ENCODE data around the gene EHD2.
A peak's percentile ranks its signal among the peaks of the same experiment; 100 is the strongest.
"Not testable (repeated sequence)": the region's sequence is repeated elsewhere in the genome, so short reads cannot be mapped to it uniquely, and the experiment has no call there.

The EHD2 gene

DNA sequence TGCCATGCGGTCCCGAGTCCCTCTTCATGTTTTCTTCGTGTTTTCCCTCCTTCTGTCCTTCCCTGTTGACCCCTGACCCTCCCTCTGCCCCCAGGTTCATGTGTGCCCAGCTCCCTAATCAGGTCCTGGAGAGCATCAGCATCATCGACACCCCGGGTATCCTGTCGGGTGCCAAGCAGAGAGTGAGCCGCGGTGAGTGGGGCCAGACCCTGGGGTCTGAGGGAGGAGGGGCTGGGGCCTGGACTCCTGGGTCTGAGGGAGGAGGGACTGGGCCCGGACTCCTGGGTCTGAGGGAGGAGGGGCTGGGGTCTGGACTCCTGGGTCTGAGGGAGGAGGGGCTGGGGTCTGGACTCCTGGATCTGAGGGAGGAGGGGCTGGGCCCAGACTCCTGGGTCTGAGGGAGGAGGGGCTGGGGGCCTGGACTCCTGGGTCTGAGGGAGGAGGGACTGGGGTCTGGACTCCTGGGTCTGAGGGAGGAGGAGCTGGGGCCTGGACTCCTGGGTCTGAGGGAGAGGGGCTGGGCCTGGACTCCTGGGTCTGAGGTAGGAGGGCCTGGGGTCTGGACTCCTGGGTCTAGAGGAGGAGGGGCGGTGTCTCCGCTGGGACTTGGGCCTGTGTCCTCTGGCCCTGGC, 5.3 kb downstream of the EHD2 start:
- DNase-seq, result not testable (repeated sequence)

GRCh38 chr19:47719047-47719859, 6.0 kb downstream of the EHD2 start:
- DNase-seq, result peak; percentile 100

- DNase-seq, result no peak
Observed at GRCh38 chr19:47720669-47721422, 7.6 kb downstream of the EHD2 start.

GRCh38 chr19:47723581-47723940, 10.3 kb downstream of the EHD2 start:
- DNase-seq, result peak; percentile 91

DNA sequence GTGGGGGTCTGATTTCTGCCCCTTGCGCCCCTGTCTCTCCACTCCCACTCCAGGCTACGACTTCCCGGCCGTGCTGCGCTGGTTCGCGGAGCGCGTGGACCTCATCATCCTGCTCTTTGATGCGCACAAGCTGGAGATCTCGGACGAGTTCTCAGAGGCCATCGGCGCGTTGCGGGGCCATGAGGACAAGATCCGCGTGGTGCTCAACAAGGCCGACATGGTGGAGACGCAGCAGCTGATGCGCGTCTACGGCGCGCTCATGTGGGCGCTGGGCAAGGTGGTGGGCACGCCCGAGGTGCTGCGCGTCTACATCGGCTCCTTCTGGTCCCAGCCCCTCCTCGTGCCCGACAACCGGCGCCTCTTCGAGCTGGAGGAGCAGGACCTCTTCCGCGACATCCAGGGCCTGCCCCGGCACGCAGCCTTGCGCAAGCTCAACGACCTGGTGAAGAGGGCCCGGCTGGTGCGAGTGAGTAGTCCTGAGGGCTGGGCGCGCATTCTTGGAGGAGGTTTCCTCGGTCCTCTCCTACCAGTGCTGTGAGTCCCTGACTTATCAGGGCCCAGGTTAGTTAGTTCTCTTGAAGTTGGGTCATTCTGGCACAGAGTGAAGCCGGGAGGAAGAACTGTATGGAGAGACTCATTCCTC, 12.7 kb downstream of the EHD2 start:
- DNase-seq, result no peak

GRCh38 chr19:47726467-47726866, 13.2 kb downstream of the EHD2 start:
- peak; percentile 67 for DNase-seq

DNA sequence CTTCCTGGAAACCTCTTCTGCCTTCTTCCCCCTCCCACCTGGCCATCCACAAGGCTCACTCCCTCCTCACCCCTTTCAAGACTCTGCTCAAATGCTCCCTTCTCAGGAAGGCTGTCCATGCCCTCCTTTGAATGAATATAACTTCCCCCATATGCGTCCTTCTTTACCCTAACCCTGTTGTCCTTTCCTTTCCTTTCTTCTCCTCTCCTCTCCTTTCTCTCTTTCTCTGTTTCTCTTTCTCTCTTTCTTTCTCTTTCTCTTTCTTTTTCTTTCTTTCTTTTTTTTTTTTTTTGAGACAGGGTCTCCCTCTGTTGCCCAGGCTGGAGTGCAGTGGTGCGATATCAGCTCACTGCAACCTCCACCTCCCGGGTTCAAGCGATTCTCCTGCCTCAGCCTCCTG, 15.1 kb downstream of the EHD2 start:
- DNase-seq, result not testable (repeated sequence)

DNA sequence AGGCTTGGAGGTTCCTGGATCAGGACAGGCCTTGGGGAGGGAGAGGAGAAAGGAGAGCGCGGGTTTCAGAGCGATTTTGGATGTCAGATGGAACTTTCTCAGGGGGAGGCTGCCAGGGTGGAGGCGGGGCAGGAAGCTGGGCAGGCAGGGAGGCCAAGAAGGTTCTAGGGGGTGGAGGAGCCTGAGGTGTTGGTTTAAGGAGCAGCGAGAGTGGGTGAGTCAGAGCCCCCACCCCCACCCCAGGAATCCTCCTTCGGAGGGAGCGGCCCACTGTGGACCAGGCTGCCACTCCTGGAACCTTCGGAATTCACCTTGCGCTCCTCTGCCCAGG, 16.2 kb downstream of the EHD2 start:
- peak; percentile 88 for DNase-seq

DNA sequence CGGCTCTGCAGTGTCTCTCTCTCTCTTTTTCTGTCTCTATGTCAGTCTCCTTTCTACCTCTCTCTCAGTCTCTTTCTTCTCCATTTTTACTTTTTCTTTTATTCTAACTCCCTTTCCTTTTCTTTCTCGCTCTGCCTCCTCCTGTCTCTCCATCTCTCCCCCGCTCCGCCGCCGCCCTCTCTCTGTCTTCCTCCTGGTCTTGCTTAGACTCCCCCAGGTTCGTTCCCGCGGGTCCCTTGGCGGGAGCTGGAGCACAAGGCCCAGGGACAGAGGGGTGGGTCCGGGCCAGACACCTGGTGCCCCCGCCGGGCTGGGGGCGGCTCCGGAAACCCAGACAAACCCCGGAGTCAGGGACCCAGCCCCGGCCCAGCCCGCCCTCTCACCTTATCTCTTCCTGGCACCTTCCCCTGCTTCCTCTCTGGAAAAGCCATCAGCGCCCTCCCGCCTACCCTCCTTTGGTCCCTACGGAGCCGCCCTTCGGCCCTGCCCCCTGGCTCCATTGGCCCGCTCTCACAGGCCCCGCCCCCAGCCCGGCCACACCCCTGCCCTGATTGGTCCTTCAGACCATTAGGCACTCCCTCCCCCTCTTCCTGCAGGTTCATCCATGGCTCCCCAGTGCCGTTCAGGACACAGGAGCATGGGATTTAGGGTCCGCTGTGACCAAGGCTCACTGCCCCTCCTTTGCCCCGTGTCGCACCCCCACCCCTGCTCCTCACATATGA, 16.7 kb downstream of the EHD2 start:
- no peak for DNase-seq

- DNase-seq, result no peak
Observed at GRCh38 chr19:47730521-47730889, 17.3 kb downstream of the EHD2 start.

- DNase-seq, result no peak
Observed at GRCh38 chr19:47730910-47731309, 17.7 kb downstream of the EHD2 start.

DNA sequence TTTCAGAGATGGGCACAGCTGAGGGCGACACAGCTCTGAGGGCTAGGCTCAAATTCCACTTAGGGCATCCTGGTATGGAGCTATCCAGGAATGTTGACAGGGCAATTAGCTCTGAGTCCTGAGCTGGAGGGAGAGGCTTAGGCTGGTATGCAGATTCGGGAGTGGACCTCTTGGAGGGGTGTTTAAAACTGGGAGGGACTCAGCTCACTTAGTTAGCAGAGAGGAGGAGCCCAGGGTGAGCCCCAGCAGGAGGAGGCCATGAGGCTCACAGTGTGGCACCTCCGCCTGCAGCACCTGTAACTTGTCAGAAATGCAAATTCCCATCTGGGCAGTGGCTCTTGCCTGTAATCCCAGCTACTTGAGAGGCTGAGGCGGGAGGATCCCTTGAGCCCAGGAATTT, 21.9 kb downstream of the EHD2 start:
- DNase-seq, result no peak

DNA sequence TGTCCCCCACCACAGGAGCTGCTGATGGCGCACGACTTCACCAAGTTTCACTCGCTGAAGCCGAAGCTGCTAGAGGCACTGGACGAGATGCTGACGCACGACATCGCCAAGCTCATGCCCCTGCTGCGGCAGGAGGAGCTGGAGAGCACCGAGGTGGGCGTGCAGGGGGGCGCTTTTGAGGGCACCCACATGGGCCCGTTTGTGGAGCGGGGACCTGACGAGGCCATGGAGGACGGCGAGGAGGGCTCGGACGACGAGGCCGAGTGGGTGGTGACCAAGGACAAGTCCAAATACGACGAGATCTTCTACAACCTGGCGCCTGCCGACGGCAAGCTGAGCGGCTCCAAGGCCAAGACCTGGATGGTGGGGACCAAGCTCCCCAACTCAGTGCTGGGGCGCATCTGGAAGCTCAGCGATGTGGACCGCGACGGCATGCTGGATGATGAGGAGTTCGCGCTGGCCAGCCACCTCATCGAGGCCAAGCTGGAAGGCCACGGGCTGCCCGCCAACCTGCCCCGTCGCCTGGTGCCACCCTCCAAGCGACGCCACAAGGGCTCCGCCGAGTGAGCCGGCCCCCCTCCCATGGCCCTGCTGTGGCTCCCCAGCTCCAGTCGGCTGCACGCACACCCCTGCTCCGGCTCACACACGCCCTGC, 27.8 kb downstream of the EHD2 start:
- DNase-seq, result no peak

DNA sequence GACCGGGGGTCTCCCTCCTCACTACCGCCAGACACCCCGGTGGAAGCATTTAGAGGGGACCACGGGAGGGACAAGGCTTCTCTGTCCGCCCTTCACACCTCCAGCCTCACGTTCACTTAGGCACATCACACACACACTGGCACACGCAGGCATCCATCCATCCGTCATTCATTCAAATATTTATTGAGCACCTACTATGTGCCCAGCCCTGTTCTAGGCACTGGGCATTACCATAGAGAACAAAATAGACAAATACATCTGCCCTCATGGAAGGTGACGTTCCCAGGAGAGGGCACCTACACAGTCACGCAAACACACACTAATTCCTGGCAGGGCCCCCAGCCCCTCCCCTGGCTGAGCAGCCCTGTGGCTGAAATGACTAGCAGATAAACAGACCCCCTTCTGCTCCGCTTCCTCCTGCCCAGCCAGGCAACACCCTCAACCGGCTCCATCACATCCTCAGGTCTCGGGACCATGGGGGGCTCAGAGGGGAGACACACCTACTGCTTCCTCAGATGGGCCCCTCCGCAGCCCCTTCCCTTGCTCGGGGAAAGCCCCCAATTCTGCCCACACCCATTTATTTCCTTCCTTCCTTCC, 28.4 kb downstream of the EHD2 start:
- DNase-seq, result no peak

DNA sequence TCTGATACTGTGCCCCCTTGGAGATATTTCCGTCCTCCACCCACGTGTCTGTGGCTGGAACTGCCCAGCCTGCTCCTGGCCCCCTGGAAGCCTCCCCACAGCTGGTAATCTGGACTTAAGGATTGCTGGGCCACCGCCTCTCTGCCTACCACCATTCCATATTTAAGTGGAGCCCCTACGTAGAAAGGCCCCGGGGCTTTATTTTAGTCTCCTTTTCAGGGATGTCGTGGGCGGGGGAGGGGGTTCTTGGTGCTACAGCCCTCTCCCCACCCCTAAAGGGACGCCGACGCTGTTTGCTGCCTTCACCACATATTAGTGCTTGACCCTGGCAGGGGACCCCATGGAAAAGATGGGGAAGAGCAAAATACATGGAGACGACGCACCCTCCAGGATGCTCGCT, 29.4 kb downstream of the EHD2 start:
- no peak for DNase-seq

DNA sequence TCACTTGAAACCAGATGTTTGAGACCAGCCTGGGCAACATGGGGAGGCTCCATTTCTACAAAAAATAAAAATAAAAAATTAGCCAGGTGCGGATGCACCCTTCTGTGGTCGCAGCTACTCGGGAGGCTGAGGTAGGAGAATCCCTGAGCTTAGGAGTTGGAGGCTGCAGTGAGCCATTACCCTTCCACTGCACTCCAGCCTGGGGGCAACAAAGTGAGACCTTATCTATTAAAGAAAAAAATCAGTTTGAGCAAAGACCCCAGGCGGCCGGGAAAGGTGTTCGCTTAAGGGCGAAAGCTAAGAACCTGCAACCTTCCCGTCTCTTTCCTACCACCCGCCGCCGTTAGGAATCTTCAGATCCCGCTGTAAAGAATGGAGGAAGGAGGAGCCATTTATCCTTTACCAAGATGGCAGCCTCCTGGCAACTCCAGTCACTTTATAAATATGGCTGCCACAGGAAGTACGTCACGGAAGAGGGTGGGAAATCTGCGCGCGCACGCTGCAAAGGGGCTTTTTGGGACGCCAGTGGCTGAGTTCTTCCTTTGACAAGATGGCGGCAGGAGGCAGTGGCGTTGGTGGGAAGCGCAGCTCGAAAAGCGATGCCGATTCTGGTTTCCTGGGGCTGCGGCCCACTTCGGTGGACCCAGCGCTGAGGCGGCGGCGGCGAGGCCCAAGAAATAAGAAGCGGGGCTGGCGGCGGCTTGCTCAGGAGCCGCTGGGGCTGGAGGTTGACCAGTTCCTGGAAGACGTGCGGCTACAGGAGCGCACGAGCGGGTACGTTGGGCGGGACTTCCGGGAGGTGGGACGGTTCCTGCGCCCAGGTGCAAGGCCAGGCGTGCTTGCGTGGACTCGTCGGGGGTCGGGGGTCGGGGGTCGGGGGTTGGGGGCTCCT, 32.0 kb downstream of the EHD2 start, which contains the start of gene NOP53:
TSS of gene NOP53 (plus strand) at position 537 of the 892 bp plus-strand sequence. CDS start at position 551, 14 bp downstream.
- peak; percentile 97 for DNase-seq

GRCh38 chr19:47746129-47746528, 32.9 kb downstream of the EHD2 start:
- DNase-seq, result not testable (repeated sequence)

GRCh38 chr19:47749326-47749725, 36.1 kb downstream of the EHD2 start:
- no peak for DNase-seq

DNA sequence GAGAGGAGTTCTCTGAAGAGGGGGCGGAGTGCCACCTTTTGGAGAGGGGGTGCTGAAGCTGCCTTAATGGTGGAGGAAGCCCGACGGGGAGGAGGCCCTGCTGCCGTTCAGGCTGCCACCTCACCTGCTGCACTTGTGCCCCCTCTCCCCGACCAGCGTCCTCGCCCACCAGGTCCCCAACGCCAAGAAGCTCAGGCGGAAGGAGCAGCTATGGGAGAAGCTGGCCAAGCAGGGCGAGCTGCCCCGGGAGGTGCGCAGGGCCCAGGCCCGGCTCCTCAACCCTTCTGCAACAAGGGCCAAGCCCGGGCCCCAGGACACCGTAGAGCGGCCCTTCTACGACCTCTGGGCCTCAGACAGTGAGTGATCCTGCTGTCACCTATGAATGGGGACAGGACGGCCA, 37.5 kb downstream of the EHD2 start:
- DNase-seq, result no peak

DNA sequence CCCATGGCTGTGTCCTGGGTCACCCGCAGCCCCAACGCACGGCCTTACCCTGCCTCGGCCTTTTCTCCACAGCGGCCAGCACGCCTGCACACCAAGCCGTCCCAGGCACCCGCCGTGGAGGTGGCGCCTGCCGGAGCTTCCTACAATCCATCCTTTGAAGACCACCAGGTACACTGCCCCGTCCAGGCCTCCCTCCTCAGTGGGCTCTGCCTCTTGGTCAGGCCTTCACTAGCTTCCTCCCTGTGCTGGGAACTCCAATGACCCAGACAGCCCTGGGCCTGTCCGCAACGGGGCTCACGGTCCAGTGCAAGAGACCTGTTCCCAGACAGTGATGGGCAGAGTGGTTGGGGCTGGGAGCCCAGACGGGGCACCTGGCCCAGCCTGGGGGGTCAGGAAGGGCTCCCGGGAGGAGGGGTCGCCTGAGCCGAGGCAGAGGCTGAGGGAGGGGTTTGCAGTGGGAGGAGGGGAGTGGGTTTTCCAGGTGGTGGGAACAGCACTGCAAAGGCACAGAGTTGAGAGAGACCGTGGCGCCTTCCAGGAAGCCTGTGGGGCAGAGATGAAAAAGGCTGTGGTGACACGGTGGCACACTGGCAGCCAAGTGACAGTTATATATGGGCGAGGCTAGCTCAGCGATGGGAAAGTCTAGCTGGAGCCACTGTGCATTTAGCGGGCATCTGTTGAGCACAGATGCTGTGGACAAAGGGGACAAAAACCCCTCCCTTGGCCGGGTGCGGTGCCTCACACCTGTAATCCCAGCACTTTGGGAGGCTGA, 39.4 kb downstream of the EHD2 start:
- DNase-seq, result no peak
